ENCODE results near the gene ZBTB20.

GRCh38 chr3:114460459-114460858 is 686.6 kb downstream of the ZBTB20 start:
- TF ChIP-seq CTCF (IDR thresholded peaks at IDR 0.05) (no peak), POLR2A (IDR thresholded peaks at IDR 0.05) (no peak)
